ENCODE results near the gene LBR. TPM values are rescaled to one million over a fixed set of nuclear protein-coding genes. Genes with fewer than 3 reads are reported as not detected.

Gene LBR
- total RNA-seq, 1 donor from 2014 or later: 41.5 TPM

GRCh38 chr1:225462714-225463574 is 35.1 kb upstream of the LBR start:
- no peak for DNase-seq (ENCODE audit: extremely low spot score in 2 of 2)
- no peak overlapping the region for H3K4me3 ChIP-seq
- TF ChIP-seq POLR2AphosphoS5 (IDR thresholded peaks at IDR 0.05; ENCODE audit: insufficient read depth in 1 of 2, low read depth in 1 of 2) (peak in 1 of 2 donors; percentile 19), POLR2A (IDR thresholded peaks at IDR 0.05) (no peak)
- H3K4me1 ChIP-seq: peaks cover 38% of the 10 kb centered on the region
- H3K36me3 ChIP-seq: no peaks in the 10 kb centered on the region
- H3K9me3 ChIP-seq: no peaks in the 10 kb centered on the region
- intact Hi-C loops (cut with DNase I): no loop called here
- H3K27me3 ChIP-seq: no peaks in the 10 kb centered on the region
- H3K27ac ChIP-seq: peak overlapping the region; percentile 18

- H3K4me1 ChIP-seq: peaks cover 32% of the 10 kb centered on the region
Observed at GRCh38 chr1:225462429-225462713, 34.5 kb upstream of the LBR start.

GRCh38 chr1:225461533-225462428 is 33.9 kb upstream of the LBR start:
- Histone ChIP-seq H3K4me1 (peaks cover 29% of the 10 kb centered on the region), H3K36me3 (no peaks in the 10 kb centered on the region), H3K27ac (peak overlapping the region; percentile 33), H3K4me3 (no peak overlapping the region), H3K9me3 (no peaks in the 10 kb centered on the region), H3K27me3 (no peaks in the 10 kb centered on the region)
- TF ChIP-seq POLR2AphosphoS5 (IDR thresholded peaks at IDR 0.05; ENCODE audit: insufficient read depth in 1 of 2, low read depth in 1 of 2) (peak in 1 of 2 donors; percentile 21), CTCF (IDR thresholded peaks at IDR 0.05) (no peak), POLR2A (IDR thresholded peaks at IDR 0.05) (no peak)
- intact Hi-C loops (cut with DNase I): no loop called here
- DNase-seq (ENCODE audit: extremely low spot score in 2 of 2): no peak

More at GRCh38 chr1:225462429-225462713, 34.5 kb upstream of the LBR start:
- TF ChIP-seq POLR2AphosphoS5 (IDR thresholded peaks at IDR 0.05; ENCODE audit: insufficient read depth in 1 of 2, low read depth in 1 of 2): no peak
- no peak for TF ChIP-seq CTCF (IDR thresholded peaks at IDR 0.05)
- TF ChIP-seq POLR2A (IDR thresholded peaks at IDR 0.05): no peak
- Histone ChIP-seq H3K27ac (peak overlapping the region; percentile 33), H3K27me3 (no peaks in the 10 kb centered on the region), H3K9me3 (no peaks in the 10 kb centered on the region), H3K36me3 (no peaks in the 10 kb centered on the region), H3K4me3 (no peak overlapping the region)
- no peak for DNase-seq (ENCODE audit: extremely low spot score in 2 of 2)
- intact Hi-C loops (cut with DNase I): no loop called here

- intact Hi-C loops (cut with DNase I): no loop called here
- no peak for TF ChIP-seq POLR2AphosphoS5 (IDR thresholded peaks at IDR 0.05; ENCODE audit: insufficient read depth in 1 of 2, low read depth in 1 of 2)
- TF ChIP-seq CTCF (IDR thresholded peaks at IDR 0.05): no peak
- no peak for TF ChIP-seq POLR2A (IDR thresholded peaks at IDR 0.05)
- H3K27me3 ChIP-seq: no peaks in the 10 kb centered on the region
- no peaks in the 10 kb centered on the region for H3K36me3 ChIP-seq
- H3K4me3 ChIP-seq: peak overlapping the region in 1 of 2 donors; percentile 12
- DNase-seq (ENCODE audit: extremely low spot score in 2 of 2): no peak
- H3K27ac ChIP-seq: no peak overlapping the region
- no peaks in the 10 kb centered on the region for H3K9me3 ChIP-seq
- H3K4me1 ChIP-seq: peaks cover 29% of the 10 kb centered on the region
Observed at GRCh38 chr1:225460737-225461532, 33.1 kb upstream of the LBR start.
